AML-193 (cell line): ENCODE results near the gene SYT4.

Experiments used
- DNase-seq, 2 experiments: peaks; one replicate each; lab custom pipeline; 2025; lab: John Stamatoyannopoulos, UW

Gene SYT4

DNA sequence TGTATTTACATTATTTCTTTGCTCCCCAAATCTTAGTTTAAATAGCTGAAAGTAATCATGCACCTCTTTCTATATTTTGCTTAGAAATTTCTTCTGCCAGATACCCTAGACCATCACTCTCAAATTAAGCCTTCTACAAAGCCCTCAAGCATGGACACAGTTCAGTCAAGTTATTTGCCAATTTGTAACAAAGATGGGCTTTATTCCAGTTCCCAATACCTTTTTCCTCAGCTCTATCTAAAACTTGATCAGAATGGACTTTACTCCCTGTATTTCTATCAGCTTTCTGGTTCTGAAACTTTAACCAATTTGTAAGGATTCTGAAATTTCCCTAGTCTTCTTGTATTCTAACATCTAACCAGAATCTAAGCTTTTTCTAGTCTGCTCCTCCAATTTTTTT, 56.6 kb downstream of the SYT4 start:
- no peak for DNase-seq
